AG09319 (cell line): ENCODE data around the gene TMEM247.
"Not testable (repeated sequence)": the region's sequence is repeated elsewhere in the genome, so short reads cannot be mapped to it uniquely, and the experiment has no call there.

Experiments used
- DNase-seq: peaks from one replicate; pipeline ENCODE4 v3.0.0-alpha.2; 2010; ENCODE audit warnings: low read depth; ENCODE audit errors: extremely low read depth
- CTCF ChIP-seq: IDR thresholded peaks from 2 replicates; pipeline ENCODE4 v1.5.1; 2011; ENCODE audit warnings: low read depth, mild to moderate bottlenecking, inconsistent platforms, low read length, moderate library complexity

The TMEM247 gene

GRCh38 chr2:46512185-46512584 lies 32.8 kb downstream of the TMEM247 start:
- no peak for TF ChIP-seq CTCF
- no peak for DNase-seq

- no peak for TF ChIP-seq CTCF
Observed at GRCh38 chr2:46514738-46515137, 35.4 kb downstream of the TMEM247 start.

GRCh38 chr2:46517485-46517884 lies 38.1 kb downstream of the TMEM247 start:
- no peak for TF ChIP-seq CTCF
- DNase-seq = no peak

More at GRCh38 chr2:46514738-46515137, 35.4 kb downstream of the TMEM247 start:
- no peak for DNase-seq

GRCh38 chr2:46518861-46519260 lies 39.5 kb downstream of the TMEM247 start:
- no peak for TF ChIP-seq CTCF
- DNase-seq = no peak

- no peak for TF ChIP-seq CTCF
- no peak for DNase-seq
Observed at GRCh38 chr2:46519265-46519664, 39.9 kb downstream of the TMEM247 start.

- no peak for DNase-seq
- TF ChIP-seq CTCF = no peak
Observed at GRCh38 chr2:46520130-46520711, 40.9 kb downstream of the TMEM247 start.

GRCh38 chr2:46521215-46521683 lies 41.9 kb downstream of the TMEM247 start:
- peak; percentile 88 for DNase-seq
- no peak for TF ChIP-seq CTCF

- not testable (repeated sequence) for DNase-seq
Observed at GRCh38 chr2:46522385-46522784, 43.0 kb downstream of the TMEM247 start.
